ENCODE results near the gene C4orf50.
"Not testable (repeated sequence)": the region's sequence is repeated elsewhere in the genome, so short reads cannot be mapped to it uniquely, and the experiment has no call there.

Gene C4orf50

GRCh38 chr4:5865896-5866599 lies 152.2 kb downstream of the C4orf50 start:
- Histone ChIP-seq H3K27me3 (ENCODE audit: control insufficient read depth, insufficient read depth, low read length) (no peaks in the 10 kb centered on the region), H3K9ac (ENCODE audit: low read length) (no peak overlapping the region), H3K36me3 (ENCODE audit: control insufficient read depth, insufficient read depth, low read length) (no peaks in the 10 kb centered on the region), H3K9me3 (ENCODE audit: control insufficient read depth, low read length) (no peaks in the 10 kb centered on the region), H3K4me1 (ENCODE audit: control insufficient read depth, insufficient read depth, low read length) (no peaks in the 10 kb centered on the region), H3K4me3 (ENCODE audit: low read length) (no peak overlapping the region)

GRCh38 chr4:5863461-5864113 lies 154.6 kb downstream of the C4orf50 start:
- Histone ChIP-seq H3K4me1 (ENCODE audit: control insufficient read depth, insufficient read depth, low read length) (no peaks in the 10 kb centered on the region), H3K4me3 (ENCODE audit: low read length) (no peak overlapping the region), H3K9ac (ENCODE audit: low read length) (no peak overlapping the region), H3K36me3 (ENCODE audit: control insufficient read depth, insufficient read depth, low read length) (no peaks in the 10 kb centered on the region), H3K27me3 (ENCODE audit: control insufficient read depth, insufficient read depth, low read length) (no peaks in the 10 kb centered on the region), H3K9me3 (ENCODE audit: control insufficient read depth, low read length) (no peaks in the 10 kb centered on the region)

GRCh38 chr4:5858020-5858769 lies 160.0 kb downstream of the C4orf50 start:
- no peaks in the 10 kb centered on the region for H3K9me3 ChIP-seq (ENCODE audit: control insufficient read depth, low read length)
- no peak overlapping the region for H3K9ac ChIP-seq (ENCODE audit: low read length)
- H3K4me3 ChIP-seq (ENCODE audit: low read length): no peak overlapping the region
- H3K4me1 ChIP-seq (ENCODE audit: control insufficient read depth, insufficient read depth, low read length): no peaks in the 10 kb centered on the region
- no peaks in the 10 kb centered on the region for H3K36me3 ChIP-seq (ENCODE audit: control insufficient read depth, insufficient read depth, low read length)
- no peaks in the 10 kb centered on the region for H3K27me3 ChIP-seq (ENCODE audit: control insufficient read depth, insufficient read depth, low read length)

- Histone ChIP-seq H3K36me3 (ENCODE audit: control insufficient read depth, insufficient read depth, low read length) (no peaks in the 10 kb centered on the region), H3K9me3 (ENCODE audit: control insufficient read depth, low read length) (no peaks in the 10 kb centered on the region), H3K4me1 (ENCODE audit: control insufficient read depth, insufficient read depth, low read length) (no peaks in the 10 kb centered on the region)
These were observed 161.0 kb downstream of the C4orf50 start for GRCh38 chr4:5857199-5857598.

GRCh38 chr4:5856362-5856761 lies 161.9 kb downstream of the C4orf50 start:
- H3K4me1 ChIP-seq (ENCODE audit: control insufficient read depth, insufficient read depth, low read length); H3K36me3 ChIP-seq (ENCODE audit: control insufficient read depth, insufficient read depth, low read length); H3K9me3 ChIP-seq (ENCODE audit: control insufficient read depth, low read length); H3K4me3 ChIP-seq (ENCODE audit: low read length); H3K9ac ChIP-seq (ENCODE audit: low read length); H3K27me3 ChIP-seq (ENCODE audit: control insufficient read depth, insufficient read depth, low read length): not testable (repeated sequence)

More at GRCh38 chr4:5857199-5857598, 161.0 kb downstream of the C4orf50 start:
- Histone ChIP-seq H3K4me3 (ENCODE audit: low read length) (no peak overlapping the region), H3K27me3 (ENCODE audit: control insufficient read depth, insufficient read depth, low read length) (no peaks in the 10 kb centered on the region), H3K9ac (ENCODE audit: low read length) (no peak overlapping the region)

GRCh38 chr4:5854929-5855328 lies 163.3 kb downstream of the C4orf50 start:
- H3K9ac ChIP-seq (ENCODE audit: low read length): no peak overlapping the region
- H3K4me3 ChIP-seq (ENCODE audit: low read length): no peak overlapping the region
- no peaks in the 10 kb centered on the region for H3K4me1 ChIP-seq (ENCODE audit: control insufficient read depth, insufficient read depth, low read length)
- H3K9me3 ChIP-seq (ENCODE audit: control insufficient read depth, low read length): no peaks in the 10 kb centered on the region
- H3K36me3 ChIP-seq (ENCODE audit: control insufficient read depth, insufficient read depth, low read length): no peaks in the 10 kb centered on the region
- H3K27me3 ChIP-seq (ENCODE audit: control insufficient read depth, insufficient read depth, low read length): no peaks in the 10 kb centered on the region

GRCh38 chr4:5852523-5853202 lies 165.6 kb downstream of the C4orf50 start:
- Histone ChIP-seq H3K27me3 (ENCODE audit: control insufficient read depth, insufficient read depth, low read length) (no peaks in the 10 kb centered on the region), H3K9ac (ENCODE audit: low read length) (no peak overlapping the region), H3K4me1 (ENCODE audit: control insufficient read depth, insufficient read depth, low read length) (no peaks in the 10 kb centered on the region), H3K36me3 (ENCODE audit: control insufficient read depth, insufficient read depth, low read length) (no peaks in the 10 kb centered on the region), H3K4me3 (ENCODE audit: low read length) (no peak overlapping the region), H3K9me3 (ENCODE audit: control insufficient read depth, low read length) (no peaks in the 10 kb centered on the region)

- Histone ChIP-seq H3K9ac (ENCODE audit: low read length) (no peak overlapping the region), H3K4me1 (ENCODE audit: control insufficient read depth, insufficient read depth, low read length) (no peaks in the 10 kb centered on the region), H3K4me3 (ENCODE audit: low read length) (no peak overlapping the region), H3K36me3 (ENCODE audit: control insufficient read depth, insufficient read depth, low read length) (no peaks in the 10 kb centered on the region), H3K27me3 (ENCODE audit: control insufficient read depth, insufficient read depth, low read length) (no peaks in the 10 kb centered on the region), H3K9me3 (ENCODE audit: control insufficient read depth, low read length) (no peaks in the 10 kb centered on the region)
These were observed 166.5 kb downstream of the C4orf50 start for GRCh38 chr4:5851637-5852301.
